CD4-positive, alpha-beta T cell (primary cell): ENCODE measurements around the gene BACE2. TPM values are rescaled to one million over a fixed set of nuclear protein-coding genes. Genes with fewer than 3 reads are reported as not detected.

Experiments
- ATAC-seq: fragments of 200-7000 bp; cut with Tn5 transposase; one replicate; pipeline ENCODE4 v1.10.0; 2022; ENCODE audit warnings: mild to moderate bottlenecking; ENCODE audit not compliant: poor library complexity
- CTCF ChIA-PET: fragments of 350-600 bp; sonication (Branson Sonifier 250); formaldehyde crosslinking; loops from one replicate; lab custom pipeline; 2021; ENCODE audit warnings: antibody characterized with exemption, inconsistent platforms; lab: Charles Lee
- POLR2A ChIA-PET: fragments of 350-600 bp; sonication (Branson Sonifier 250); formaldehyde crosslinking; loops from one replicate; lab custom pipeline; 2021; ENCODE audit warnings: antibody characterized with exemption, inconsistent platforms; lab: Charles Lee
- DNase-seq, 14 experiments: peaks; one replicate each; pipeline ENCODE4 v3.0.0-alpha.2; 2013 to 2020; ENCODE audit warnings: mixed read lengths in 2 of 14
- H3K27ac ChIP-seq, 2 donors: one replicate each; pipeline versions ENCODE4 v1.5.1 to v1.7.0; 2013; ENCODE audit warnings: low read length in 2 of 2, low read depth in 1 of 2, mild to moderate bottlenecking in 1 of 2
- H3K27me3 ChIP-seq, 2 experiments: 1 replicate in 1 of 2; 2 replicates in 1 of 2; pipeline versions ENCODE4 v1.6.1 to v1.7.0; 2013; ENCODE audit warnings: low read length in 2 of 2, control low read depth in 1 of 2, mild to moderate bottlenecking in 1 of 2, moderate library complexity in 1 of 2; ENCODE audit not compliant: insufficient read depth in 2 of 2, control insufficient read depth in 1 of 2
- H3K36me3 ChIP-seq: one replicate; pipeline ENCODE4 v1.6.1; 2013; ENCODE audit warnings: low read length, control low read depth; ENCODE audit not compliant: insufficient read depth
- H3K4me1 ChIP-seq: one replicate; pipeline ENCODE4 v1.6.1; 2013; ENCODE audit warnings: low read length, control low read depth; ENCODE audit not compliant: insufficient read depth
- H3K4me3 ChIP-seq: one replicate; pipeline ENCODE4 v1.5.1; 2013; ENCODE audit warnings: mild to moderate bottlenecking, low read length, moderate library complexity
- H3K9me3 ChIP-seq, 2 experiments: 1 replicate in 1 of 2; 2 replicates in 1 of 2; pipeline versions ENCODE4 v1.6.1 to v1.7.0; 2013; ENCODE audit warnings: low read length in 2 of 2, mild to moderate bottlenecking in 2 of 2, control low read depth in 1 of 2, moderate library complexity in 1 of 2; ENCODE audit not compliant: control insufficient read depth in 1 of 2, insufficient read depth in 1 of 2
- H3K27ac Mint-ChIP-seq: one replicate; pipeline ENCODE4 v1.8.0; 2020; ENCODE audit warnings: mixed read lengths
- H3K27me3 Mint-ChIP-seq: one replicate; pipeline ENCODE4 v1.8.0; 2021; ENCODE audit warnings: mixed read lengths
- H3K36me3 Mint-ChIP-seq: one replicate; pipeline ENCODE4 v1.8.0; 2021; ENCODE audit warnings: low read depth, mixed read lengths
- H3K4me1 Mint-ChIP-seq: one replicate; pipeline ENCODE4 v1.8.0; 2021; ENCODE audit warnings: low read depth, mixed read lengths
- H3K4me3 Mint-ChIP-seq: one replicate; pipeline ENCODE4 v1.8.0; 2020; ENCODE audit warnings: mild to moderate bottlenecking, mixed read lengths
- H3K9me3 Mint-ChIP-seq: one replicate; pipeline ENCODE4 v1.8.0; 2020; ENCODE audit warnings: mixed read lengths
- CTCF ChIP-seq: fragments of 200-600 bp; IDR thresholded peaks from one replicate; pipeline ENCODE4 v1.8.0; 2022; ENCODE audit warnings: antibody characterized with exemption, mild to moderate bottlenecking
- intact Hi-C, 2 experiments: fragments of 100-400 bp; cut with DNase I in 1 of 2; cut with micrococcal nuclease in 1 of 2; formaldehyde crosslinking; loops; one replicate each; pipeline versions ENCODE4 v1.15.1 to v1.9.0; 2023 to 2025; cut with DNase I, micrococcal nuclease
- total RNA-seq, 174 experiments: library from RNA in 2 of 174; stranded (reverse) in 2 of 174; gene quantifications; one replicate each; pipeline ENCODE4 v1.2.3 and lab custom pipeline; 2021 to 2026

Gene BACE2
- total RNA-seq, 2 experiments from 2014 or later, result 0.16 TPM; not detected in 1

- Mint-ChIP-seq H3K9me3 (peaks cover 3% of the 10 kb centered on the region), H3K27ac (no peak overlapping the region), H3K4me3 (no peak overlapping the region), H3K27me3 (peaks cover 63% of the 10 kb centered on the region), H3K4me1 (peaks cover 11% of the 10 kb centered on the region), H3K36me3 (no peaks in the 10 kb centered on the region)
- intact Hi-C loops, result no loop called here
- TF ChIP-seq CTCF, result no peak
- no peak for ATAC-seq
- no peaks in the 10 kb centered on the region for H3K9me3 ChIP-seq
- H3K27ac ChIP-seq, result no peak overlapping the region
- peaks cover 4 to 8% of the 10 kb centered on the region in 2 experiments for H3K27me3 ChIP-seq
- H3K36me3 ChIP-seq, result no peaks in the 10 kb centered on the region
- ChIA-PET CTCF (no interaction called here), POLR2A (no interaction called here)
- H3K4me3 ChIP-seq, result no peak overlapping the region
- no peak for DNase-seq
- H3K4me1 ChIP-seq, result peaks cover 5% of the 10 kb centered on the region
These were observed 126.7 kb downstream of the BACE2 start for GRCh38 chr21:41294548-41295231.

GRCh38 chr21:41295721-41296254 is 127.8 kb downstream of the BACE2 start:
- CTCF ChIA-PET, result no interaction called here
- Histone ChIP-seq H3K36me3 (no peaks in the 10 kb centered on the region), H3K9me3 (no peaks in the 10 kb centered on the region), H3K27me3 (peaks cover 4 to 8% of the 10 kb centered on the region in 2 experiments), H3K27ac (no peak overlapping the region), H3K4me1 (peaks cover 5% of the 10 kb centered on the region), H3K4me3 (no peak overlapping the region)
- TF ChIP-seq CTCF, result no peak
- DNase-seq (no peak), ATAC-seq (no peak)
- H3K4me1 Mint-ChIP-seq, result peaks cover 11% of the 10 kb centered on the region
- peaks cover 3% of the 10 kb centered on the region for H3K9me3 Mint-ChIP-seq
- intact Hi-C loops, result no loop called here
- no peak overlapping the region for H3K4me3 Mint-ChIP-seq
- no peak overlapping the region for H3K27ac Mint-ChIP-seq
- POLR2A ChIA-PET, result no interaction called here
- peaks cover 63% of the 10 kb centered on the region for H3K27me3 Mint-ChIP-seq
- no peaks in the 10 kb centered on the region for H3K36me3 Mint-ChIP-seq

GRCh38 chr21:41302976-41303375 is 135.0 kb downstream of the BACE2 start:
- H3K36me3 Mint-ChIP-seq, result no peaks in the 10 kb centered on the region
- ATAC-seq, result no peak
- no peak overlapping the region for H3K4me3 ChIP-seq
- H3K27ac ChIP-seq, result no peak overlapping the region
- CTCF ChIA-PET, result interaction anchor here (1.0 kb wide), 1 partner anchor 20 kb away, joined by 3 read pairs; no protein-coding TSS in a partner anchor
- peaks cover 15% of the 10 kb centered on the region for H3K27me3 Mint-ChIP-seq
- intact Hi-C loops, result no loop called here
- peaks cover 7% of the 10 kb centered on the region for H3K4me1 Mint-ChIP-seq
- no peak for DNase-seq
- TF ChIP-seq CTCF, result no peak
- H3K27me3 ChIP-seq, result no peaks in the 10 kb centered on the region
- no peaks in the 10 kb centered on the region for H3K9me3 Mint-ChIP-seq
- no peak overlapping the region for H3K4me3 Mint-ChIP-seq
- peaks cover 4 to 11% of the 10 kb centered on the region in 2 experiments for H3K9me3 ChIP-seq
- H3K27ac Mint-ChIP-seq, result no peak overlapping the region
- no peaks in the 10 kb centered on the region for H3K4me1 ChIP-seq
- POLR2A ChIA-PET, result no interaction called here
- no peaks in the 10 kb centered on the region for H3K36me3 ChIP-seq
